Neural crest cell (in vitro differentiated cells): ENCODE results near the gene KIAA1958. TPM values are rescaled to one million over a fixed set of nuclear protein-coding genes. Genes with fewer than 3 reads are reported as not detected.
A peak's percentile ranks its signal among the peaks of the same experiment; 100 is the strongest.

ENCODE experiments used
- DNase-seq: peaks from one replicate; pipeline ENCODE4 v3.0.0; 2021; ENCODE audit warnings: low read depth, mixed read lengths, low spot score
- H3K27ac Mint-ChIP-seq: one replicate; pipeline ENCODE4 v1.8.0; 2021; ENCODE audit warnings: mild to moderate bottlenecking, mixed read lengths; ENCODE audit not compliant: unreplicated experiment
- H3K27me3 Mint-ChIP-seq: 2 replicates; pipeline ENCODE4 v1.8.0; 2021; ENCODE audit warnings: low read depth, mild to moderate bottlenecking, mixed read lengths
- H3K36me3 Mint-ChIP-seq: 2 replicates; pipeline ENCODE4 v1.8.0; 2021; ENCODE audit warnings: low read depth, mild to moderate bottlenecking, mixed read lengths
- H3K4me1 Mint-ChIP-seq: 2 replicates; pipeline ENCODE4 v1.8.0; 2021; ENCODE audit warnings: mixed read lengths
- H3K4me3 Mint-ChIP-seq: one replicate; pipeline ENCODE4 v1.8.0; 2021; ENCODE audit warnings: mild to moderate bottlenecking, mixed read lengths
- H3K9me3 Mint-ChIP-seq: 2 replicates; pipeline ENCODE4 v1.8.0; 2021; ENCODE audit warnings: mixed read lengths
- CTCF ChIP-seq: fragments of 200-600 bp; sonication (generic); conservative IDR thresholded peaks from 2 replicates; pipeline ENCODE4 v1.5.0; 2021; ENCODE audit warnings: antibody characterized with exemption, mild to moderate bottlenecking
- total RNA-seq: library from RNA; stranded (reverse); gene quantifications from 2 replicates; pipeline ENCODE4 v1.2.1, GENCODE V29; 2021

The KIAA1958 gene
- total RNA-seq, 1 donor from 2014 or later = 46.7 TPM

DNA sequence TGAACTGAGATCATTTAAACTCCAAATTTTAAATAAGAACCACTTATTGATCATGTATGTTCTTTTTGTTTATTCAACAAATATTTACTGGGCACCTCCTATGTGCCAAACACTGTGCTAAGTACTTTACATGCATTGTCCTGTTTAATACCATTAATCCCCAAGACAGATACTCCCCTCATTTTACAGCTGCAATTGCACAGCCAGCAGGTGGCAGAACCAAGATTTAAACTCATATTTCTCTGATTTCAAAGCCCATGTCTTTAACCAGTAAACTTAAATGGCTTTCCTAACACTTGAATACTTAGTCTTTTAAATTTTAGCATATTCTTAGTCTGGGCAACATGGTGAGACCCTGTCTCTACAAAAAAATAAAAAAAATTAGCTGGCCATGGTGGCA, 43.4 kb upstream of the KIAA1958 start:
- H3K27ac Mint-ChIP-seq = no peak overlapping the region
- peaks cover 3% of the 10 kb centered on the region for H3K36me3 Mint-ChIP-seq
- no peak for DNase-seq
- H3K27me3 Mint-ChIP-seq = no peaks in the 10 kb centered on the region
- H3K4me3 Mint-ChIP-seq = no peak overlapping the region
- TF ChIP-seq CTCF = peak; percentile 56
- H3K9me3 Mint-ChIP-seq = no peaks in the 10 kb centered on the region
- H3K4me1 Mint-ChIP-seq = no peaks in the 10 kb centered on the region

DNA sequence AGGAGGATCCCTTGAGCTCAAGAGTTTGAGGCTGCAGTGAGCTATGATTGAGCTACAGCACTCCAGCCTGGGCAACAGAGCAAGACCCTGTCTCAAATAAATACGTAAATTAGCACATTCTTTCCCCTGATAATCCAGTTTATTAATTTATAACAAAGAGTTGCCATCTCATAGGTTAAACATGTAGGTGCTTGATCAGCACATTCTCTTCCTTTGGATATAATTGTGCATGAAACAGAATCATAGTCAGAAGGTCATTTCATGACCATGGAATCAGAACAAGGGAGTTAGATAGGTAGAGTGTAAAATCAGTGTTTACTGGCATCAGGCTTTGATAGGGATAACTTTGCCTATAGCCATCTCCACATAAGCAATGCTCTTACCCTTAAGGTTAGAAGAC, 43.0 kb upstream of the KIAA1958 start:
- DNase-seq = no peak
- no peaks in the 10 kb centered on the region for H3K9me3 Mint-ChIP-seq
- no peak overlapping the region for H3K27ac Mint-ChIP-seq

DNA sequence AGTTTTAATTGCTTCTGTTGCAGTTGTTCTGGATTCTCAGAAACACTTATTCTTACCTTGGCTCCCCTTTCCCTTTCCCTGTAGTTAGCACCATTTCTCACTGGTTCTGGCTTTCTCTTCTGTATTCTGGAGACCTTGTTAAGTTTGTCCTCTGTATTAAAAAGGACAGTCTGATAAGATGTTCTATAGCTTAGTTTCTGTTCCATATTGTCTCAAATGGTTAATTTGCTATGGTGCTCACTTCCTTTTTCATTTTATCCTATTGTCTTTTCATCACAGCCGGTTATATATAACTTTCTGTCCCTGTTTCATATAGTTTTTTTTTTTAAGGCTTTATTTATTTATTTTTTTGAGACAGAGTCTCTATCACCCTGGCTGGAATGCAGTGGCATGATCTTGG, 41.4 kb upstream of the KIAA1958 start:
- no peak for DNase-seq
- no peaks in the 10 kb centered on the region for H3K4me1 Mint-ChIP-seq
- peaks cover 3% of the 10 kb centered on the region for H3K36me3 Mint-ChIP-seq
- no peak overlapping the region for H3K4me3 Mint-ChIP-seq
- no peak for TF ChIP-seq CTCF
- H3K27me3 Mint-ChIP-seq = no peaks in the 10 kb centered on the region
- H3K27ac Mint-ChIP-seq = no peak overlapping the region
- no peaks in the 10 kb centered on the region for H3K9me3 Mint-ChIP-seq

More for the DNA sequence above, 43.0 kb upstream of the KIAA1958 start:
- Mint-ChIP-seq H3K4me3 (no peak overlapping the region), H3K4me1 (no peaks in the 10 kb centered on the region), H3K36me3 (peaks cover 3% of the 10 kb centered on the region), H3K27me3 (no peaks in the 10 kb centered on the region)
- TF ChIP-seq CTCF = no peak

GRCh38 chr9:112446080-112446479, 40.5 kb upstream of the KIAA1958 start:
- Mint-ChIP-seq H3K9me3 (no peaks in the 10 kb centered on the region), H3K4me3 (no peak overlapping the region), H3K4me1 (no peaks in the 10 kb centered on the region), H3K27me3 (no peaks in the 10 kb centered on the region), H3K36me3 (peaks cover 3% of the 10 kb centered on the region), H3K27ac (no peak overlapping the region)
- no peak for DNase-seq
- no peak for TF ChIP-seq CTCF

DNA sequence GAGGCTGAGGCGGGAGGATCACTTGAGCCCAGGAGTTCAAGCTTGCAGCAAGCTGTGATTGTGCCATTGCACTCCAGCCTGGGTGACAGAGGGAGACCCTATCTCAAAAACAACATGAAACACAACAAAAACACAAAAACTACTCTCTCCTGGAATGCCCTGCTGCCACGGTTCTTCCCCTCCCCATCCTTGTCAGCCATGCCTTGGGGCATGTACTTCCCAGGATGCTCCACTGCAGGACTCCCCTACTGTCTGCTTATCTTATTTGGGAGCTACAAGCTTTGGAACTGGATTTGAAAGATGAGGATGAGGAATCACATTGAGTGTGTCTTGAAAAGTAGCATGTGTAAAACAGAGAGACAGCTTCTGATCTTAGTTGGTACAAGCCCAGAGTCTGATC, 40.1 kb upstream of the KIAA1958 start:
- Mint-ChIP-seq H3K4me1 (no peaks in the 10 kb centered on the region), H3K36me3 (peaks cover 4% of the 10 kb centered on the region), H3K4me3 (no peak overlapping the region), H3K27me3 (no peaks in the 10 kb centered on the region), H3K27ac (no peak overlapping the region), H3K9me3 (no peaks in the 10 kb centered on the region)
- no peak for TF ChIP-seq CTCF
- no peak for DNase-seq

DNA sequence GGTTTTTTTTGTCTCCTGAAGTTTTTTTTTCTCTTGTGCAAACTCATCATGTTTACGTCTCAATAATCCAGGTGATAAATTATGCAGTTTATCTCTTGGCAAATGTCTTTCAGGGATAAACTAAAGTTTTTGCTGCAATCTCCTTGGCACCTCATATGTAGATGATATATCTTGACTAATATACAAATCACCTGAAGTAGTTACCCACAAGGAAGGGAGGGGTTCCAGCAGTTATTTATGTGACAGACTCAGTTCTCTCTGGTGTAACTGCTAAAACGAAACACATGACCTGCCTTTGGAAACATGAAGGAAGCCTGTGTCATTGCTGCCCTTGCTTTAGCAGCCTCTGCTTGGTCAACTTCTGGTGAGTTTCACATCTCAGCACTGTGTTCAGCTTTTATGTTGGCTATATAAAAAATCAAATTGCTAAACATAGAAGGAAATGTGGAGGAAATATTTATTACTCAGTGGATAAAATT, 39.3 kb upstream of the KIAA1958 start:
- no peak for DNase-seq
- Mint-ChIP-seq H3K36me3 (peaks cover 6% of the 10 kb centered on the region), H3K4me3 (no peak overlapping the region), H3K9me3 (no peaks in the 10 kb centered on the region), H3K4me1 (no peaks in the 10 kb centered on the region), H3K27ac (no peak overlapping the region), H3K27me3 (no peaks in the 10 kb centered on the region)
- TF ChIP-seq CTCF = no peak
